Adrenal gland (tissue), 5 donors: ENCODE results near the gene PNN.

ENCODE experiments used
- POLR2A ChIP-seq, 2 donors: fragments of 450-650 bp; IDR thresholded peaks; one replicate each; pipeline ENCODE4 v1.6.1; 2017; ENCODE audit warnings: antibody characterized with exemption in 2 of 2, mild to moderate bottlenecking in 2 of 2, moderate library complexity in 1 of 2
- TF ChIP-seq, protein P1 (sequence below), 6 experiments: fragments of 450-650 bp in 4 of 6; fragments of 200-600 bp in 2 of 6; sonication (generic) in 1 of 6; IDR thresholded peaks; 1 replicate in 5 of 6; 2 replicates in 1 of 6; pipeline versions ENCODE4 v1.5.1 to v1.8.0; 2016 to 2021; ENCODE audit warnings: antibody characterized with exemption in 6 of 6, mild to moderate bottlenecking in 2 of 6, moderate library complexity in 1 of 6
- donor health status: DM: no; HTN: no; CAD: no.

DNA sequence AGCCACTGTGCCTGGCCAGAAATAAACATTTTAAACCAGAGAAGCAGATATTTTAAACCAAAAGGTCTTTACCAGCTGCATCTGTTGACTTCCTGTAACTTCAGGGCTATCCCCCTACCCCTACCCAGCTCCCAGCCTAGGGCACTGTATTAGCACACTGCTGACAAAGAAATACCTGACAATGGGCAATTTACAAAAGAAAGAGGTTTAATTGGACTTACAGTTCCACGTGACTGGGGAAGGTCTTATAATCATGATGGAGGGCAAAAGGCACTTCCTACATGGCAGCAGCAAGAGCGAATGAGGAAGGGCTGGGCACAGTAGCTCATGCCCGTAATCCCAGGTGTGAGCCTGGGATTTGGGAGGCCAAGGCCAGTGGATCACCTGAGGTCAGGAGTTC, 34.9 kb upstream of the PNN start:
- TF ChIP-seq, protein P1, sequence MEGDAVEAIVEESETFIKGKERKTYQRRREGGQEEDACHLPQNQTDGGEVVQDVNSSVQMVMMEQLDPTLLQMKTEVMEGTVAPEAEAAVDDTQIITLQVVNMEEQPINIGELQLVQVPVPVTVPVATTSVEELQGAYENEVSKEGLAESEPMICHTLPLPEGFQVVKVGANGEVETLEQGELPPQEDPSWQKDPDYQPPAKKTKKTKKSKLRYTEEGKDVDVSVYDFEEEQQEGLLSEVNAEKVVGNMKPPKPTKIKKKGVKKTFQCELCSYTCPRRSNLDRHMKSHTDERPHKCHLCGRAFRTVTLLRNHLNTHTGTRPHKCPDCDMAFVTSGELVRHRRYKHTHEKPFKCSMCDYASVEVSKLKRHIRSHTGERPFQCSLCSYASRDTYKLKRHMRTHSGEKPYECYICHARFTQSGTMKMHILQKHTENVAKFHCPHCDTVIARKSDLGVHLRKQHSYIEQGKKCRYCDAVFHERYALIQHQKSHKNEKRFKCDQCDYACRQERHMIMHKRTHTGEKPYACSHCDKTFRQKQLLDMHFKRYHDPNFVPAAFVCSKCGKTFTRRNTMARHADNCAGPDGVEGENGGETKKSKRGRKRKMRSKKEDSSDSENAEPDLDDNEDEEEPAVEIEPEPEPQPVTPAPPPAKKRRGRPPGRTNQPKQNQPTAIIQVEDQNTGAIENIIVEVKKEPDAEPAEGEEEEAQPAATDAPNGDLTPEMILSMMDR (IDR thresholded peaks at IDR 0.05) = no peak
- TF ChIP-seq POLR2A (IDR thresholded peaks at IDR 0.05) = no peak
